GM12874 (cell line): Measurements from ENCODE around the gene S100PBP.

Experiments
- TF ChIP-seq, protein P1 (sequence below): IDR thresholded peaks from 2 replicates; pipeline ENCODE4 v1.5.1; 2011; ENCODE audit warnings: low read depth, mild to moderate bottlenecking, control low read depth, low read length, moderate library complexity; ENCODE audit not compliant: insufficient read depth

Gene S100PBP

DNA sequence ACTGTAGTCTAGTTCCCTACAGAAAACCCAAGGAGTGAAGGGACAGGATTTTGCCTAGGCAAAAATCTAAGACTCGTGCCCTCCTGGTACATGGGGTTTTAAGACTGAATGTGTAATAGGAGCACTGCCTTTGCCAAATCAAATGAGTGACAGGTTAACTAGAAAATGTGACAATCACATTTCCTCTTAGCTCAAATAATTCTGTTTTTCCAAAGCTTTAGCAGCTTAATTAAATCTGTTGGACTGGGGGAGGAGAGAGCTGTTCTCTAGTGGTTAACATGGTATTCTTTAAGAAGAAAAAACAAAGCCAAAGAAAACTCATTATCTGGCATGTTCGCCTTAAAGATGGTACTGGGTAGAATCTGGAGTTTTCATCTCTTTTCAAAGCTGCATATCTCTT is 40.7 kb downstream of the S100PBP start:
- TF ChIP-seq, protein P1, sequence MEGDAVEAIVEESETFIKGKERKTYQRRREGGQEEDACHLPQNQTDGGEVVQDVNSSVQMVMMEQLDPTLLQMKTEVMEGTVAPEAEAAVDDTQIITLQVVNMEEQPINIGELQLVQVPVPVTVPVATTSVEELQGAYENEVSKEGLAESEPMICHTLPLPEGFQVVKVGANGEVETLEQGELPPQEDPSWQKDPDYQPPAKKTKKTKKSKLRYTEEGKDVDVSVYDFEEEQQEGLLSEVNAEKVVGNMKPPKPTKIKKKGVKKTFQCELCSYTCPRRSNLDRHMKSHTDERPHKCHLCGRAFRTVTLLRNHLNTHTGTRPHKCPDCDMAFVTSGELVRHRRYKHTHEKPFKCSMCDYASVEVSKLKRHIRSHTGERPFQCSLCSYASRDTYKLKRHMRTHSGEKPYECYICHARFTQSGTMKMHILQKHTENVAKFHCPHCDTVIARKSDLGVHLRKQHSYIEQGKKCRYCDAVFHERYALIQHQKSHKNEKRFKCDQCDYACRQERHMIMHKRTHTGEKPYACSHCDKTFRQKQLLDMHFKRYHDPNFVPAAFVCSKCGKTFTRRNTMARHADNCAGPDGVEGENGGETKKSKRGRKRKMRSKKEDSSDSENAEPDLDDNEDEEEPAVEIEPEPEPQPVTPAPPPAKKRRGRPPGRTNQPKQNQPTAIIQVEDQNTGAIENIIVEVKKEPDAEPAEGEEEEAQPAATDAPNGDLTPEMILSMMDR, result no peak

DNA sequence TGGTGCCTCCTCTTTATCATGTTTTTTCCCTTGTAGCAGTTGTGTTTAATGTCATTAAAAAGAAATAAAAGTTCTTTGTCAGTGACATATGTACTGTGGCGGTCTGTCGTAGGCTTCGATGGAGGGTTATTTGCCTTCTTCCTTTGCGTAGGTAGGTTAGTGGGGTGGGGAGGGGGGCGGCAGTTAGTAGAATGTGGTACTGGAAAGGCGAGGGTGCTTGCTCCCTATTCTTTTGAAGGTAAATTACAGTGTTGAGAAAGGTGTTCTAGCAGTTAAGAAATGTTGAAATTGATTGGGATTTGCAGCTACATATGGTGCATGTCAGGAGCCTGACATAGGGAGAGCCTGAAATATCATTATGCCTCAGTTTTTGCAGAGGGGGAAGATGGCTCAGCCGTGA is 41.3 kb downstream of the S100PBP start:
- TF ChIP-seq, protein P1, result no peak

DNA sequence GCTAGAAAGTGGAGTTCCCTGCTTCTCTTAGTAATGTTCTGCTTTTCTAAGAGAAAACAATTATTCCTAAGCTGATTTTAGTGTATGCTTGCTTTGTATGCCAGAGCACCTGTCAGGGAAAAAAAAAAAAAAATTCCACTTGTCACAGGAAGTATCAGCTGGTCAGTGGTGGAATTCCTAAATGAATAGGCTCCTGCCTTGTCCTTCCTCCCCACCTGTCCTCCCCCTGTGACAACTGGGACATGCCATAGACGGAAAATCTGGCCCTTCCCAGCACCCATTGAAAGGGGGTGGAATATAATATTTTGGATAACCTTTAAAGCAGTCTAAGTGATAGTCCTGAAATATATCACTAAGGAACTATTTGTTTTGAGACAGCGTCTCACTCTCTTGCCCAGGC is 42.5 kb downstream of the S100PBP start:
- TF ChIP-seq, protein P1, result no peak

DNA sequence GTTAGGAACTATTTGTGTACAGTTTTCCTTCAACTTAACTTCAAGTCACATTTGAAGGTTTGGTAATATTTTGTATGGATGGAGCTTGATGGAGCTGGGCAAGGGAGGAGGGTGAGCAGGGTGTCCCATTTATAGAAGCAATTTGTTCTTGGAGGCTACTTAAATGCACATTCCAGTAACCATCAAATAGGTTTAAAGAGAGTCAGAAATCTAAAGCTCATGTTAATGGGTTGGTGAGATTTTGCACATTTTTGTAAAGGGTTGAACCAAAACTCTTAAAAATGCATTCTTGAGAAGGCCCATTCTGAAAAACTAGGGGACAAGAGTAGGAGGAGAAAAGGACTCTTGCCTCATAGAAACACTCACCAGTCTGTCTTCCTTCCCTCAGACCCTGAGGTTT is 43.1 kb downstream of the S100PBP start:
- TF ChIP-seq, protein P1, result no peak

DNA sequence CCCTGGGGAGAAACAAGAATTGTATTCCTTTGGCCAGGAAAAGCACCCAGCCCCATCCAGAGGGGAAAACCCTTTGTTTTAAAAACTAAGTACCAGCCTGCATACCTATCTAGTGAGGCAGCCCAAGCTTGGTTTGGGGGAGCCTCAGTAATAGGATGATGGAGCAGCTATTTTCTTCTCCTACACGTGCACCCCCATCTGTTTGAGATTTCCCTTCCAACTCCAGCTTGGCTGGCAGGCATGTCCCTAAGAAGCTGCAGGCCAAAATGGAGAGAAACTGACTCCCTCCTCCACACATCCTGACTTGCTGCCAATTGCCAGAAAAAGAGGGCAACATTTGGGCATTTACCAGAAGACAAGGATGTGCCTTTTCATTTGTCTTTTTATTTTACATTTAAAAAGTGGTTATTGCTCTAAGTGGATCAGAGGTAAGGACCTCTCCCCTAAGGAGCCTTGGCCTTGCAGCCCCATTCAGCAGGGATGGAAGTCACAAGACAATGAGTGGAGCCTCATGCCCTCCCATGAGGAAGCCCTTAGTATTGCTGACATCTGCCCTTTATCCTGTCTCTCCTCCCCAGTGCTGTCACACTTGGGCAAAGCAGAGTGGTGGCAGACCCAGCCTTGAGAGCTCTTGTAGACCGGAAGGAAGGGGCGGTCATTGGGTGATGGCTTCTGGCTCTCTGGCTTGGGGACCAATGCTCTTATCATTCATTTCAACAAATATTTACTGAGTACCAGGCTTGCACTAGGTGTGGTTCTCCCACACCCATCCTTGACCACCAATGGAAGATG is 44.6 kb downstream of the S100PBP start:
- TF ChIP-seq, protein P1, result no peak

DNA sequence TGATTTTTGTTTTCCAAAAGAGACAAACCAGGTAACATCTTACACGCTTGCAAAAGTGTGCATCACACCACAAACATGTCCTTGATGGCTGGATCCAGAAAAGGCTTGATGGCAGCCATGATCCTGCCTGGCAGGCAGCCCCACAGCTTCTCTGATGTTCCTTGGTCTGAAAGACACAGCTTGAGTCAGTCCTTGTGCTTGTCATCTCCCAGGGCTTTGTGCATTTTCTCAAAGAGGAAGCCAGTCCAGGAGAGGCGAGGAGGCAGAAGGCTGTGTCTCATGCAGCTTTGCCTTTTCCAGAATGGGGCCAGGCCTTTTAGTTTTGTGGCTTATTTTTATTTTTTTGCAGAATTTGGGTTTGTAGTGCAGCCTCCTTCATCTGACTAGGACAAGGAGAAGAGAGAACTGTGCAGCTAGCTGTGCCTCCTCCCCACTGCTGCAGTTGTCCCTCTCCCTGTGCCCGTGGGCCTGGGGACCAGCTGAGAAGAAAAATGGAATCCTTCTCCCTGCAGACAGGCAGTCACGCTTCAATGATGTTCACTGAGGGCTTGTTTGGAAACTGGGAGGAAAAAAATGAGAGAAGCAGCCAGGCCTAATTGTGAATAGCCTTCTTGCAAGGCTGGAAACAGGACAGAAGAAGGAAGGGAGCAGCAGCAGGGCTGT is 45.9 kb downstream of the S100PBP start:
- TF ChIP-seq, protein P1, result no peak

DNA sequence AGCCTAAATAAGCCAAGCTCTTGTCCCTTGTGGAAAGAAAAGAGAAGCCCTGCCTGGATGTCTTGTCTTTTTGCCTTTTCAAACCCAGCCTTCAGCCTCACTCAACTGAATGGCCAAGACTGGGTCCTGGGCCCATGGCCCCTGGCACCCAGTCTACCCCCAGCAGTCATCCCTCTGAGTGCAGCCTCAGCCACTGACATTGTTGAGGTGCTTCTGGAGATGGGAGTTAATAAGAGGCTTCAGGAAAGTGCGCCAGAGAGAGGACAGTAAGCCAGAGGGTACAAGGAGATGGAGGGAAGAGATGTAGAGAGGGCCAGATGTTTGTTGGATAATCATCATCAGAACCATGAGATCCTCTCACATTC is 46.4 kb downstream of the S100PBP start:
- TF ChIP-seq, protein P1, result no peak
